Activated CD4-positive, alpha-beta T cell treated with anti-CD3 and anti-CD28 coated beads for 48 hours (primary cell): Measurements from ENCODE around the gene BAK1.
"Not testable (repeated sequence)": the region's sequence is repeated elsewhere in the genome, so short reads cannot be mapped to it uniquely, and the experiment has no call there.

Experiments
- DNase-seq: peaks from one replicate; pipeline ENCODE4 v3.0.0-alpha.2; 2020

BAK1 gene

DNA sequence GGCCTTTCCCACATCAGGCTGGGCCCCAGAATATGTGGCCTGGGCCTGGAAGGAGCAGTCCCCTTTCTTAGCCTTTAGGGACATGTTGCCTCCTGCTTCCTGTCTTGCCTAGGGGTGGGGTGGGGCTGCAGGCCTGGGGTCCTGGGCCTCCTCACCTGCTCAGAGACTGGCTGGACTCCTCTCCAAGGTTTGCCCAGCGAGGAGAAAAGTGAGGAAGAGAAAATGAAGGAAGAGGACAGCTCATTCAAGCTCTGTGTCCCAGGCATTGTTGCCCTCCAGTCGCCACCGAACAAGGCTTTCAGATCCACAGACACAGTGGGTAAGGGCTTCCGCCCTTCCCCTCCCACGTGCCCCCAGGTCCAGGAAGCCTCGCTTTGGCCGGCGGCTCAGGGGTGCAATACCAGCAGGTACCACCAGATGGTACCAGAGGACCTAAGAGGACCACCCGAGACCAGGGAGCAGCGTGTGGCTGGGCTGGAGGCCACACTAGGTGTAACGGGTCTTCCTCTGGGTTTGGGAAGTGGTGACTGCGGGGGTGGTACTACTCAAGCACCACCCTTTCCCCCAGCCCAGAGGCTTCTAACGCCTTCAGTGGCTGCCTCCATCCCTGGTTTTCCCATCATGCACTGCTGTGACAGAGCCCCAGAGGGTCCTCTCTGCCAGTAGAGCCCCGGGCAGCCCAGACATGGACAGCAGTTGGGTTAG is 5.5 kb upstream of the BAK1 start:
- DNase-seq: peak; percentile 93

DNA sequence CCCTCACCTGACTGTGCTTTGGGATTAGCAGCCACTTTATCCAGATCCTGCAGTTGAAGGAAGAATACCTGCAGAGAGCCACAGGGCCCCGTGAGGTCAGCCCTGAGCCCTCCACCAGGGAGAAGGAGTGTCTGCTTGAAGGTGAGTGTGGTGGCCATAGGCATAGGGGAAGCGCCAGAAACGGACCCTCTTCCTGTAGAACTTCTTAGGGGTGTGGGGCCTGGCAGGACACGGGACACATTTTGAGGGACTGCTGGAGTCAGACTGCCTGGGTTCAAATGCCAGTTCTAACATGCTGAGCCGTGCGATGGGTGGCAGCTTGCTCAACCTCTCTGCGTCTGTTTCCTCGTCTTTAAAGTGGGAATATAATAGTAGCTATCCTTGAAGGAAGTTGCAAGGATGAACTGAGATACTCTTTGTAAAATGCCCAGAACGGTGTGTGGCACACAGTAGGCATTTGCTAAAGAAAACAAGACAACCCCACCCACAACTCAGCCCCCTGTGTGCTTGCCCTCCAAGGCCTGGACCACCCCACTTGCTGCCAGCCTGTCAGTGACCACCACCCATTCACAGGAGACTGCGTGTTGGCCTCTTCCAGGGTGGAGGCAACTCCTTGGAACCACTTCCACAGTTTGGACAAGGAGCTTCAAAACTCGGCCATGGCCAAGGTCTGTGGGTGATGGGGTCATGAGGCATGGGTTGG is 4.8 kb upstream of the BAK1 start:
- no peak for DNase-seq

DNA sequence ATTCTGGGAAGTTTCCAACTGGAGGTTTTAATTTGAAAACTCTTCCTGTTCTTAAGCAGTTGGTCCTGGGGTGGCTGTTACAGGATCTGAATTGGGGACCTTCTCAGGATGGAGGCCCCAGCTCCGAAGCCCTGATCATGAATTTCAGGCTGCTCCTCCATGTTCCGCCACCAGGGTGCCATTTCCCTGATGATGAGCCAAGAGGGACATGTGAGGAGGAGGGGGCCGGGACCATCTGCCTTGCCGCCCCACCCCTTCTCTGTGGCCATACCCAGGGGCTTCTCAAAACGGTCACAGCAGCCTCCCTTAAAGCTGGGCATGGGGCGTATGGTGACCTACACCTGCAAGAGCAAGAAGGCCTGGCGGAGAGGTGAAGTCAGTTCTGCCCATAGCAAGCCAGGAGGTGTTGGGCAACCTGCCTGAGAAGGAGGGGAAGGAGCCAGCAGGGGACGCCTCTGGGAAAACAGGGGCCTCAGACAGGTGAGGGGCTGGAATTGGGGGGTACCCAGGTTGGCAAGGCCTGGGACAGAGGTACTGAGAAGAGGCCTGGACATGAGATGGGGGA is 3.6 kb upstream of the BAK1 start:
- peak; percentile 47 for DNase-seq

DNA sequence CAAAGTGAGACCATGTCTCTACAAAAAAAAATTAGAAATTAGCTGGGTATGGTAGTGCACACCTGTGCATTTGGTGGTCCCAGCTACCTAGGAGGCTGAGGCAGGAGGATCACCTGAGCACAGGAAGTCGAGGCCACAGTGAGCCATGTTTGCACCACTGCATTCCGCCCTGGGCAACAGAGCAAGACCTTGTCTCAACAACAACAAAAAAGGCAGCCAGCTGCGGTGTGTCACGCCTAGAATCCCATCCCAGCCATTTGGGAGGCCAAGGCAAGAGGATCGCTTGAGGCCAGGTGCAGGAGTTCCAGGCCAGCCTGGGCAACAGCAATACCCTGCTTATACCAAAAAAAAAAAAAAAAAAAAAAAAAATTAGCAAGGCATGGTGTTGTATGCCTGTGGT is 1.1 kb upstream of the BAK1 start:
- no peak for DNase-seq

DNA sequence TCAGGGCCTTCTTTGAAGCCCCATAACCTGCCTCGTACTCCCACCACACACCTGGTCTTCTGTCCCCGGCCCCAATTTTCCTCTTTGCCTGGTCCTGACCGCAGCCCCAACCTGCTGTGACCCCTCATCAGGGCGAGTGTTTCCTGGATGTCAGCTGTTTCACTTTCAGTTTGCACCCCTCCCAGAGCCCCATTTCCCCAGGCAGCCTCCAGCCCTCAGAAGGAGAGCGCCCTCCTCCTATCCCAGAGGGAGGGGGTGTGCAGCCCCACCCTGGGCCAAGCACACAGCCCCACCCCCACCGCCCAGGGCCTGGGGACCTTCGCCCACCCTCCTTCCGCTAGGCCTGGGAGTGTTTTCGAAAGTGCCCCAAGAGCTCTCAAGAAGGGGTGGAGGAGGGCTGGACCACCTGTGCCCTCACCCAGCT is 1.5 kb downstream of the BAK1 start:
- peak; percentile 55 for DNase-seq

DNA sequence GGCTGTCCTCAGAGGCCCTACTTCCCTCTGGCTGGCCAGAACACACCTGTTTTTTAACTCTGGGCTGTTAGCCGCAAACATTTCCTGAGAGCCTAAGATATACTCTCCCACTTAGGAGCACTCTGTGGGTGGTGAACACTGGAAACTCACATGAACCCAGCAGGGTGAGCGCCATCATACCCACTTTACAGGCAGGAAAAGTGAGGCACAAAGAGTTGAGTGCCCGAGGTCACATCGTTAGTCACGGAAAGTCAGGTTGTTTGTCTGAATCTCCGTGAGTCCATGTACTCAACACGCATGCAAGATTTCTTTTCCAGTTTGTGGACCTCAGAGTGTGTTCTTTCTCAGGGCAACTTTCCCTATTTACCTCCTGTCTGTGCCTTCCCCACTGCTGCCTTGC is 1.9 kb downstream of the BAK1 start:
- peak; percentile 28 for DNase-seq

DNA sequence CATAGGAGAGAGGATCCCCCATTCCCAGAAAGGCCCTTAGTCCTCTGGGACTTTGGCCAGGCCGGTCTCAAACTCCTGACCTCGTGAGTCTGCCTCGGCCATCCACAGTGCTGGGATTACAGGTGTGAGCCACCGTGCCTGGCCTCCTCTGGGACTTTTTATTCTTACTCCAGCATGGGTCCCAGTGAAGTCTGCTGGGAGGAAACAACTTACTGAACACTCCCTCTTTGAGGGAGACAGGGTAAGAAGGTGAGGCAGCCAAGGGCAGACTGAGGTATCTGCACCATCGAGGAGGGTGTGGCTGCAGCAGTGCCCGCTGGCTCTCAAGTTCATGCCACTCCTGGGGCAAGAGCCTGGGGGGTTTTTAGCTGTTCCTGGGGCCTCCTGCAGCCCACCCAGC is 2.4 kb downstream of the BAK1 start:
- no peak for DNase-seq

DNA sequence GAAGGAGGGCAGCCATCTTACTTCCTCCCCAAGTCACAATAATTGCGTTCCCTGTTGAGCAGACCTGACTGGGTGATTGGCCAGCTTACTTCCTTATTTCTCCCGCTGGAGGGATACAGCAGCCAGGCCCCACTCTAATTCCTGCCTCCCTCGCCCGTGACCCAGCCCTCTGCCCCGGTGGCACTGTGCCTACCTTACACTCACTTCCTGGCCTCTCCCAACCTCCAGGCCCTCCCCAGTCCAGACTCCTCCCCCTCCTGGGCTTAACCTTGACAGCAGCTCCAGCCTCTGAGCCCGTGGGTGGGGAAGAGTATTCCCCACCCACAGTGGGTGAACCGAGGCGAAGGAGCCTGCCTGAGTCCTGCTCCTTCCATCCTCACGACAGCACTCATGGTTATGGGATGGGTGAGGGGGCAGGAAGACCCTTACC is 3.0 kb downstream of the BAK1 start:
- DNase-seq: peak; percentile 46

DNA sequence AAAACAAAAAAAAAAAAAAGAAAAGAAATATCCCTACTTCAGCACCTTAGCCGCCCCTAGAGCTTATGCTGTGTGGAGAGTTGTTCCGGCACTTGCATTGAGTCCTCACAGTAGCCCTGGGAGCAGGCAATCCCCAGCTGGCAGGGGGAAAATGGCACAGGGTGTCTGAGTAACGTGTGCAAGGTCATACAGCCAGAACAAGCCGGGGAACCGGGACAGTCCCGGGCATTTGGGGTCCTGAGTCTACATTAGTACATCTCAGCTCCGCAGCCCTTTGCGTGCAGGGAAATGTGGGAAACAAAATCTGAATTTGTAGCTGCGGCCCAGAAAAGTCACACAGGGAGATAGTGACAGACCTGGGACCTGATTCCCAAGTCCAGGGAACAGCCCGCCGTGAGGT is 3.4 kb downstream of the BAK1 start:
- DNase-seq: no peak

DNA sequence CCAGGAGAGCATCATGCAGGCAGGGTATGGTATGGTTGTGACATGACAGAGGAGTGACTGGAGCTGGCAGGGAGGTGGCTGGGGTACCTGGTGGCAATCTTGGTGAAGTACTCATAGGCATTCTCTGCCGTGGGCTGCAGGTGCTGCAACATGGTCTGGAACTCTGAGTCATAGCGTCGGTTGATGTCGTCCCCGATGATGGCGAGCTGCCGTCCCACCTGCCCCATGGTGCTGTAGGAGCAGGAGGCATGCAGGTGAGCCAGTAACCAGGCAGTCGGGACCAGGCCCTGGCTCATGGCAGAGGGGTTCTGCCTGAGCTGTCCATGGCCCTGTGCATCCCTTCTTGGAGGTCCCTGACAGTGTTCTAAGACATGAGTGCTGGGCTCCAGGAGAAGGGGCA is 4.9 kb downstream of the BAK1 start:
- DNase-seq: no peak

DNA sequence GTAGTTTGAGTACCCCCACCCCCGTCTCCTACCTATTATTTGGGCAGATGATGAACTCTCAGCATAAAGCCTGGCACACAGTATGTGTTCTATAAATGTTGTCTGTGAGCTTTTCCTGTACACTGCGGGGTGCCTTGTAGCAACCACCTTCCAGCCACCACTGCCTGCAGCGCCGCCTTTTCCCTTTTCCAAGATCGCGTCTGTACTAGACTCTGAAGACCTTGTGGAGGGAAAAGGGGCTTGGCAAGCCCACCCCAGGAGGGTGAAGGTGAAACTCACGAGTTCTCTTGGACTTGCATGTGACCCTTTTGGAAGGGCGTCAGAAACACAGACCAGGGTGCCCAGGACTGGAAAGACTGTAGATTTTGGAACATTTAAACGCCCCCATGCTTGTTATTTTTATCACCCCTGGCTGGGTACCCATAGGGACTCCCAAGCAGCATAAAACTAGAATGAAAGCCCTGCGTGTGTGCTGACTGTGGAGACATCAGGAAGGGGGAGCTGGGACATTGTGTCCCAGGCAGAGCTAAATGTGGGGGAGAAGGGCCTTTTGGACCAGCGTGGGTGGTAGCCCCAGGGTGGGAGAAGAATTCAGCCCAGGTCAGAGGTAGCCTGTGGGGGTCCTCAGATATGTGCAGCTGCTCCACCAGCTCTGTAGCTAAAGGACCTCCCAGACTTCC is 8.3 kb downstream of the BAK1 start:
- DNase-seq: no peak

DNA sequence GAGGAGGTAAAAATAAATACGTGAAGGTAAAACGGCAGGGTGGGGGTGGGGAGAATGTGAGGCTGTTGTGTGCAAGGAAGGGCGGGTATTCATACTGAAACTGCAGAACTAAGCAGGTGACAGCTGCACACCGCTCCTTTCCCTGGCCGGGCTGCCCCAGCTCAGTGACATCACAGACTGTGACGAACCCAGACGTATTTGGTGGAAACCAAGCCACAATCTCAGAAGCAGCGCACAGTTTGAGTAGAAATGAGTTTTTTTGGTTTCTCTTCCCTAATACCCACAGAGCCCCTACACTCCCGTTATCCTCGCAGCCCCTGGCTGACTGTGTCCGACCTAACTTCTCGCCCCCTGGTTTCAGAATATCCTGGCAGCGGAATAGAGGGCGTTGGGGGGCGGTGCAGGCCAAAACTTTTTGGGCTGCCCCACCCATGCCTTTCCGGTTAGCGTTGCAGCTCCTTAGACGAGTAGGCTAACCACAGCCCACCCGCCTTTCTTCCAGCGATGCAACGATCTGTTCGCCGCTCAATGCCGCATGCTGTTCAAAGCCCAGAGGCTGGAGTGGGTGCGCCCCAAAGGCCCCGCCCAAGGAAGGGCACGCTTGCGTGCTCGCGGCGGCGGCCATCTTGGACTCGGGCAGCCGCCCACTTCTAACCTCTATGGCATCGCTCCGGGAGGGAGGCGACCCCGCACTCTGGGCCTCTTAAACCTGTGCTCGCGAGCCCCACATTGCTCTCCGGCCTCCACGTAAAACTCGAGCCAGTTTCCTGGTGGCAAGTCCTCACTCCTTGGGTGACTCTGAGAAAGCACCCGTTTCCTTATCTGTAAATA is 9.1 kb downstream of the BAK1 start:
- peak; percentile 96 for DNase-seq

DNA sequence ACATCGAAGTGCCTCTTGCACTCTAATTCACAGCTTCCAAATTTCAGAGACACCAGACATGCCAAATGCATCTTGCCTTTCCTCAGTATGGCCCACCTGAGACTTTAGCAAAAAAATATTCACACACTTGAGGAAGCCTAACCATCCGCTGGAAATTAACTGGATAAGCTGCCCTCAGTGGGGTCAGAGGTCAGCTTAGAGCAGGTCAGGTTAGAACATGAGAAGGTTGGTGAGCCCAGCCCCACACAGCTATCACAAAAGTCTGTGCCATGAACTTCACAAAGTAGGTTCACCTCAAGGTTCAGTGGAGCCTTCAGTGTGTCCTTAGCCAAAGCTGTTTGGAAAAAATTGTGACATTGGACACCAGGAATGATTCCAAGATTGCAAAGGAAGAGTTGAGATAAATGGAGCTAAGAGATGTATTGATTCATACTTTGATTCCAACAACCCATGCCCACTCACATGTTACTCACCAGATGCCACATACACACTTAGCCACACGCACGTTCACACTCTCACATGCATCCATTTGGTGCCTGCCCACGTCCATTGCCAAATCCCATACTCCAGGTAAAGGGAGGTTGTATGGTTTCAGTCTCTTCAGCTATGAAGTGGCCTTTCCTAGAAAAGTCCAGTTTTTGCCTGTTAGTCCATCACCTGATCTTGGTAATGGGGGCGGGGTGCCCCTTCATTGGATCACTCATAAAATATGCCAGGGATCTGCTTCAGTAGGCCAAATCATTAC is 11.1 kb downstream of the BAK1 start:
- peak; percentile 25 for DNase-seq

DNA sequence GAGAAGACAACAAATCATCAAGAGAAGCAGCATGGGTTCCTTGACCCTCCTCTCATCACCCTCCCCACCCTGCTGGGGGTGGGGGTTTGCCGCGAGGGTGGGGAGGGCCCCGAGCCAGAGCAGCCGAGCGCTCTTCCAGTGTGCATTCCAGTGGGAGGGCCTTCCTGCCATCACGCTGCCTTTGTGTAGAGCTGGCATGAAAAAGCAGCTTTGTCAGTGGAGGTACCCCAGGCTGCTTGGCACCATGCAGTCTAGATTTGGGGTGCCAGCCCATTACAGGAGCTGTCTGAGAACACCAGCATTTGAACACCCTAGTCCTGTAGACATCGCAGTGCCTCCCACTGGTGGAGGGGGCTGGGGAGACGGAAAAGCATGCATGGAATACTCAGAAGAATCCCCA is 12.2 kb downstream of the BAK1 start:
- DNase-seq: no peak

DNA sequence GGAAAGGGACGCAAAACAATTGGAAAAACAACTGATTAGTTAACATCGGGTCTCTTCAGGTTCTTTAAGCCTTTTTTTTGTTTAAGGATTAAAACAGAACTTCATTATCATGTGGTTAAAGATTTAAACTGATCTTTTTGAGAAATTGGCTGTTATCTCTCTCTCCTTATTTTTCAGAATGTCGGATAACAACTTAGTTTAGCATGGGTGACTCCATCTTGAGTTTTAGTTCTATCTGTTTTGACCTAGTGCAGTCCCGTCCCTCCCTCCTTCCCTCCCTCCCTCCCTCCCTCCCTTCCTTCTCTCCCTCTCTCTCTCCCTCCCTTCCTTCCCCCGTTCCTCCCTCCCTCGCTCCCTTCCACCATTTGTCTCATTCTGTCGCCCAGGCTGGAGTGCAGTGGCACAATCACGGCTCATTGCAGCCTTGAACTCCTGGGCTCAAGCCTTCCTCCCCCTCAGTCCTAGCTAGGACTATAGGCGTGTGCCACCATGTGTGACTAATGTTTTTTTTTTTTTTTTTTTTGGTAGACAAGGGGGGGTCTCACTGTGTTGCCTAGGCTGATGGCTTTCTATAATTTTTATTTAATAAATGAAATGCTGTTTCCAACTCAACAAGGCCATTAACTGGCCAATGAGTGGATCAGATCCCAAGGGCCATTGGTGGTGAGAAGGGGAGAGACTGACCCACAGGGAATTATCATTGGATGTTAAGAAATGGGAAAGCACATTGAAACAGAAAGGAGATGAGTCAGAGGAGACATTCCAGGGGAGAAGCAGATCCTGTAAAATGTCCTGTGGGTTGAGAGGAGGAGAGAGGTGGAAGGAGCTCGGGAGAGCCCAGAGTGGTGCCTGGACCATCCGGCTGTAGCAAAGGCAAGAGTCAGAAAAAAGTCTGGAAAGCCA is 13.6 kb downstream of the BAK1 start:
- no peak for DNase-seq

DNA sequence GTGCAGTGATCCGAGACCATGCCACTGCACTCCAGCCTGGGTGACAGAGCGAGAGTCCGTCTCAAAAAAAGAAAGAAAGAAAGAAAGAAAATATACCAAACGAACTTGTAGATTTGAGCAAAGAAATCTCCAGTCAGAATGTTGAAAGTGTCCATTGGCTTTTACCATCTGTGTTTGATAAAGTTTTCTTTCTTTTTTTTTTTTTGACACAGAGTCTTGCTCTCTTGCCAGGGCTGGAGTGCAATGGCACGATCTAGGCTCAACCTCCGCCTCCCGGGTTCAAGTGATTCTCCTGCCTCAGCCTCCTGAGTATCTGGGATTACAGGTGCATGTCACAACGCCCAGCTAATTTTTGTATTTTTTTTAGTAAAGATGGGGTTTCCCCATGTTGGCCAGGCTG is 21.3 kb downstream of the BAK1 start:
- no peak for DNase-seq

DNA sequence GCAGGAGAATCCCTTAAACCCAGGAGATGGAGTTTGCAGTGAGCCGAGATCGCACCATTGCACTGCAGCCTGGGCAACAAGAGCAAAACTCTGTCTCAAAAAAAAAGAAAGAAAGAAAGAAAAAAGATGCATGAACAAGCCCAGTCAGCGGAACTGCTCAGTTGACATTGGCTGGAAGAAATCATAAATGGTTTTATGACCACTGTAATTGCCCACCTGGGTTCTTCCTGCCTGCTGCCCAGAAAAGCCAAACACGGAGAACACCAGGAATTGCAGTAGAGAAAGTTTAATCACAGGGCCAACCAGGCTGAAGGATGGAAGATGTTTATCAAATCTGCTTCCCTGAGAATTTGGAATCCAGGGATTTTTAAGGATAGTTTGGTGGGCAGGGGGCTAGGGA is 22.7 kb downstream of the BAK1 start:
- no peak for DNase-seq

DNA sequence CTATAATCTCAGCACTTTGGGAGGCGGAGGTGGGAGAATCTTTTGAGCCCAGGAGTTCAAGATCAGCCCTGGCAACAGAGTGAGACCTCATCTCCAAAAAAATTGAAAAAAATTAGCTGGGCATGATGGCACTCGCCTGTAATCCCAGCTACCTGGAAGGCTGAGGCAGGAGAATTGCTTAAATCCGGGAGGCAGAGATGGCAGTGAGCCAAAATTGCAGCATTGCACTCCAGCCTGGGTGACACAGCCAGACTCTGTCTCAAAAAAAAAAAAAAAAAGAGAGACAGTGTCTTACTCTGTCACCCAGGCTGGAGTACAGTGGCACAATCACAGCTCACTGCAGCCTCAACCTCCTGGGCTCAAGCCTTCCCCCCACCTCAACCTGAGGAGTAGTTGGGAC is 27.2 kb downstream of the BAK1 start:
- DNase-seq: not testable (repeated sequence)

DNA sequence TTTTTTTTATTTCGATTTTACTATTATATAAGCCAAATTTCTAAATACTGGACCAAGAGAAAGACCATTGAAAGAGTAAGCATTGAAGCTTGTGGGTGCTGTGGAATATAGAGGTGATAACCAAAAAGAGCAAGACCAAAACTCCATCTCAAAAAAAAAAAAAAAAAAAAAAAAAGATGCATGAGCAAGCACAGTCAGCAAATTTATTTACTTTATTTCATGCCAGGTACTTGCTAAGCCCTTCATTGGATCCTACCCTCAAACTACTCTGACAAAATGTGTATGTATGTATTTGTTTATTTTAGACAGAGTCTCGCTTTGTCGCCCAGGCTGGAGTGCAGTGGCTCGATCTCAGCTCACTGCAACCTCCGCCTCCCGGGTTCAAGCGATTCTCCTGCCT is 27.8 kb downstream of the BAK1 start:
- no peak for DNase-seq

DNA sequence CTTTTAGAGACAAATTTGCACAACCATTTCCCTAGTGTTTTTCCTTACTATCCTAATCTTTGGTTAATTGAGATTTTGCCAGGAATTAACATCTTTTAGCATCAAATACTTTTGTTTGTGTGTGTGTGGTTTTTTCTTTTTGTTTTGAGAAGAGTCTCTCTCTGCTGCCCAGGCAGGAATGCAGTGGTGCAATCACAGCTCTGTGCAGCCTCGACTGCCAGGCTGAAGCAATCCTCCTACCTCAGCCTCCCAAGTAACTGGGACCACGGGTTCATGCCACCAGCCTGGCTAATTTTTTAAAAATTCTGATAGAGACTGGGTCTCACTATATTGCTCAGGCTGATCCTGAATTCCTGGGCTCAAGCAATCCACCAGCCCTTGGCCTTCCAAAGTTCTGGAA is 28.5 kb downstream of the BAK1 start:
- DNase-seq: no peak

DNA sequence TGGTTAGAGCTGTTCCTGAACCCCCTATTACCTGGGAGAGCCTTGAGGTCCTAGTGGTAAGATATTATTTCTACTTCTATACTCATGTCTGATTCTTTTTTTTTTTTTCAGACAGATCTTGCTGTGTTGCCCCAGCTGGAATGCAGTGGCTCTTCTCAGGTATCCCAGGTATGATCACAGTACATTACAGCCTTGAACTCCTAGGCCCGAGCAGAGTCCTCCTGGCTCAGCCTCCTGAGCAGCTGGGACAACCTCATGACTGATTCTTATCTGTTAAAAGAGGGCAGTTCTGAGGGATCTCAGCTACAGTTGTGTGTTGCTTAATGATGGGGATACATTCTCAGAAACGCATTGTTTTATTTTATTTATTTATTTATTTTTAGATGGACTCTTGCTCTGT is 30.2 kb downstream of the BAK1 start:
- no peak for DNase-seq
